Activated T-cell treated with anti-CD3 and anti-CD28 coated beads, Interleukin-2, amount 50 U/mL, for 72 hours (primary cell): ENCODE results near the gene ACADVL. TPM values are rescaled to one million over a fixed set of nuclear protein-coding genes. Genes with fewer than 3 reads are reported as not detected.
"Not testable (repeated sequence)": the region's sequence is repeated elsewhere in the genome, so short reads cannot be mapped to it uniquely, and the experiment has no call there.

ENCODE experiments used
- ATAC-seq, 2 donors: fragments of 150-1000 bp; cut with Tn5 transposase; replicated peaks in 1 of 2; 2 replicates each; pipeline ENCODE4 v1.10.0; 2021; ENCODE audit warnings: moderate library complexity in 2 of 2, mild to moderate bottlenecking in 1 of 2
- DNase-seq, 2 donors: peaks; one replicate each; pipeline ENCODE4 v3.0.0; 2021 to 2022; ENCODE audit warnings: mixed read lengths in 1 of 2
- H3K27ac Mint-ChIP-seq: one replicate; pipeline ENCODE4 v1.8.0; 2022; ENCODE audit warnings: mild to moderate bottlenecking, moderate library complexity, mixed read lengths
- H3K27me3 Mint-ChIP-seq: one replicate; pipeline ENCODE4 v1.8.0; 2022; ENCODE audit warnings: low read depth, mixed read lengths
- H3K36me3 Mint-ChIP-seq, 2 donors: one replicate each; pipeline ENCODE4 v1.8.0; 2022; ENCODE audit warnings: mixed read lengths in 2 of 2, mild to moderate bottlenecking in 1 of 2; ENCODE audit not compliant: insufficient read depth in 2 of 2
- H3K4me1 Mint-ChIP-seq: one replicate; pipeline ENCODE4 v1.8.0; 2022; ENCODE audit warnings: low read depth, mixed read lengths
- H3K4me3 Mint-ChIP-seq, 2 donors: one replicate each; pipeline ENCODE4 v1.8.0; 2022; ENCODE audit warnings: mild to moderate bottlenecking in 2 of 2, mixed read lengths in 2 of 2, moderate library complexity in 2 of 2
- H3K9me3 Mint-ChIP-seq, 2 donors: one replicate each; pipeline ENCODE4 v1.8.0; 2022; ENCODE audit warnings: mixed read lengths in 2 of 2
- total RNA-seq, 2 donors: library from RNA; stranded (reverse); gene quantifications; one replicate each; pipeline ENCODE4 v1.2.3, GENCODE V29; 2022

The ACADVL gene
- 100 to 1,000 TPM; 335 to 386 TPM for total RNA-seq

DNA sequence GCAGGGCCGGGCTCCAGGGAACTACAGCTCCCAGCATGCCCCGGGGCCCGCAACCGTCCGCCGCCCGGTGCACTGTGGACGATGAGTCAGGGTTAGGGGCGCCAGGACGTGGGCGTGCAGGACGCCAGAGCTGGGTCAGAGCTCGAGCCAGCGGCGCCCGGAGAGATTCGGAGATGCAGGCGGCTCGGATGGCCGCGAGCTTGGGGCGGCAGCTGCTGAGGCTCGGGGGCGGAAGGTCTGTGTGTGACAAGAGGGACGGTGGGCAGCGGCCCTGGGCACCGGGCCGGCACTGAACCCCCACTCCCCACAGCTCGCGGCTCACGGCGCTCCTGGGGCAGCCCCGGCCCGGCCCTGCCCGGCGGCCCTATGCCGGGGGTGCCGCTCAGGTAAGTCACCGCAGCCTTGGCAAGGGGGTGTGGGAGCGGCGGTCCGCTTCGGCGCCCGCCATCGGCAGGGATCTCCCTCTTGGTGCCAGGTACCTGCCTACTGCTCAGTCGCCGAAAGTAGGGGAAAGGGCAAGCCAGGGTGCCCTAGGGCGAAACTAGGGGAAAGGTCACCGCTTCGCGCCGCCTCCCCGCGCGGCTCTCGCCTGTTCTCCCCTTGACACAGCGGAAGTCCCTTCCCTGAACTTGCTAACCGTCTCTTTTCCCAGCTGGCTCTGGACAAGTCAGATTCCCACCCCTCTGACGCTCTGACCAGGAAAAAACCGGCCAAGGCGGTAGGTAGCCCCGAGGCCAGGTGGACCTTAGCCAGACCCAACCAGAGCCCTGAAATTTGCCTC, at the start of gene ACADVL, which contains the start of gene DLG4:
Gene ACADVL (plus strand): TSS at position 127 of the 781 bp plus-strand sequence. CDS start 47 bp downstream, at position 174.
Gene DLG4 (minus strand): TSS at position 25 of the 781 bp plus-strand sequence.
- DNase-seq = peak; percentile 90 to 91
- H3K27me3 Mint-ChIP-seq = no peaks in the 10 kb centered on the region
- no peaks in the 10 kb centered on the region for H3K9me3 Mint-ChIP-seq
- peak within 1 kb of the TSS; percentile 89 to 95 for H3K4me3 Mint-ChIP-seq
- ATAC-seq = peak; percentile 83 to 86
- peak within 1 kb of the TSS; percentile 87 for H3K27ac Mint-ChIP-seq
- peaks cover 65% of the 10 kb centered on the region for H3K4me1 Mint-ChIP-seq
- H3K36me3 Mint-ChIP-seq = peaks cover 0 to 2% of the 10 kb centered on the region in 2 donors

DNA sequence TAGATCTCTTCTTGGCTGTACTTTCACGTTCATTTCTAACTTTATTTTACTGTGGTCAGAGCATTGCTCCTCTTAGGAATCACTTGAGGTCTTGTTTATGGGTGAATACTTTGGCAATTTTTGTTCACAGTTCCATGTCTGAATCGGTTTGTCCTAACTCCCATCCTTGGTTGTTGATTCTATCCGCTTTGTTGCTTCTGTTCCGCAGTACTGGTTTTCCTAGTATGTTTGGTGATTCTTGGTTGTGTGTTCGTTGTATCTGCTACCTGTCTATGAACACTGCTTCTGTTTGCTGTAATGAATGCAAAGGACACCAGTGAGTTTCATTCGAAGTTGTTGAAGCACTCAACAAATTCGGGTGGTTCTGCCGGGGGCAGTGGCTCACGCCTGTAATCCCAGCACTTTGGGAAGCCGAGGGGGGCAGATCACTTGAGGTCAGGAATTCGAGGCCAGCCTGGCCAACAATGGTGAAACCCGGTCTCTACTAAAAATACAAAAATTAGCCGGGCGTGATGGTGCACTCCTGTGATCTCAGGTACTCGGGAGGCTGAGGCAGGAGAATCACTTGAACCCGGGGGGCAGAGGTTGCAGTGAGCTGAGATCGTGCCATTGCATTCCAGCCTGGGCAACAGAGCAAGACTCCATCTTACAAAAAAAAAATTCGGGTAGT, 47.1 kb upstream of the ACADVL start:
- H3K36me3 Mint-ChIP-seq, DNase-seq, ATAC-seq, H3K27me3 Mint-ChIP-seq, H3K4me3 Mint-ChIP-seq, H3K9me3 Mint-ChIP-seq, H3K27ac Mint-ChIP-seq, H3K4me1 Mint-ChIP-seq: not testable (repeated sequence)

DNA sequence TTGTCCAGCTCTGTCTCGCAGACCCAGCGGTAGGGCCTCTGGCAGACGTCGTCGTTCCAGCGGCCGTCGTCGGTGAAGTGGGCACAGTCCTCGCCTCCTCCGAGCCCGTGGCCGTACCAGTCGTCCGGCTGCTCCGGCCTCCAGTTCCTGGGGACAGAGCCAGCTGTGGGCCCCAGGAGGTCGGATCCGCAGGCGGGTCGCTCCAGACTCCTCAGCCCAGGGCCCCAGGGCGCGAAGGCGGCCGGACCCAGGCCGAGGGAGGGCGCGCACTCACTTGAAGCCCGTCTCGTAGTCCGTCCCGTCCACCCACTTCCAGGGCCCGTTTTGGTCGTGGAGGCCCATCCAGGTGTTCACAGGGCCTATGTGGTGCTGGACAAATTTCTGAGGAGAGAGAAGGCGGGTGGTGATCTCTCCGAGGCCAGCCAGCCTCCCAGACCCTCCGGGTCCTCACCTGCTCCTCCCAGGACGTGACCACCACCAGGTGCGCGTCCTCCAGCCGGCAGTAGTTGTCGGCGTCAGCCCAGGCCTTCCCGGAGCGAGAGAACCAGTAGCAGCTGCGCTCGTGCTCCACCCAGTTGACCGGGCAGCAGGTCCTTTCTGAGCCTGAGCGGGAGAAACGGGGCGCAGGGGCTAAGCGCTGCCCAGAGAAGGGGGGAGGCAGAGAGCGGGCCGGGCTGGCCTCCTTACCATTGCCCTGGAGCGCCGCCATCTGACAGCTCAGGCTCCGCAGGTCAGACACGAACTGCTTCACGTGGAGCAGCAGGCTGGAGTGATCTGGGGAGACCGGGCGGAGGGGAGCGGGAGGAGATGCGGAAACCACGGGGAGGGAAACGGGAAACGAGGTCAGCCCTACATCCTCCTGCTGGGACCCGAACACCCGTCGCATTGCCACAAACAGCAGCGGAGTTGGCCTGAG, 45.8 kb upstream of the ACADVL start:
- peak; percentile 35 to 62 for DNase-seq
- no peak overlapping the region for H3K4me3 Mint-ChIP-seq
- H3K9me3 Mint-ChIP-seq = peaks cover 0 to 4% of the 10 kb centered on the region in 2 donors
- no peak overlapping the region for H3K27ac Mint-ChIP-seq
- H3K4me1 Mint-ChIP-seq = peaks cover 12% of the 10 kb centered on the region
- H3K36me3 Mint-ChIP-seq = no peaks in the 10 kb centered on the region
- ATAC-seq = peak; percentile 45 to 59
- H3K27me3 Mint-ChIP-seq = peaks cover 11% of the 10 kb centered on the region

DNA sequence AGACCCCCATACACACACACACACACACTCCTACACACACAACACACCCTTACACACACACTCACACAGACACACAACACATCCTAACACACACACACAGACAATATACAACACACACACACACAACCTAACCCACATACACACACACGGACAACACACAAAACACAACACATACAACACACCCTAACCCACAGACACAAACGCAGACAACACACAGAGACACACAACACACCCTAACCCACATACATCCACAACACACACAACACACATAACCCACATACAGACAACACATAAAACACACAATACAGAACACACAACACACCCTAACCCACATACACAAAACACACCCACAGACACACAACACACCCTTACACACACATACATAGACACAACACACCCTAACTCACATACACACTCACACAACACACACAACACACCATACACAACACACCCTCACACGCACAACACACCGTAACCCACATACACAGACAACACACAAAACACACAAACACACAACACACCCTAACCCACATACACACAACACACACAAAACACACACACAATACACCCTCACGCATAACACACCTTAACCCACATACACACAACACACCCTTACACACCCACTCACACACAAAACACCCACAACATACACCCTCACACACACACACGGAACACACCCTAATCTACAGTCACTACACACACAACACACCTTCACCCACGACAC, 45.0 kb upstream of the ACADVL start:
- no peak overlapping the region for H3K4me3 Mint-ChIP-seq
- H3K9me3 Mint-ChIP-seq = no peaks in the 10 kb centered on the region
- peaks cover 11% of the 10 kb centered on the region for H3K27me3 Mint-ChIP-seq
- no peaks in the 10 kb centered on the region for H3K36me3 Mint-ChIP-seq
- ATAC-seq = no peak
- H3K27ac Mint-ChIP-seq = no peak overlapping the region
- no peak for DNase-seq
- H3K4me1 Mint-ChIP-seq = peaks cover 12% of the 10 kb centered on the region

DNA sequence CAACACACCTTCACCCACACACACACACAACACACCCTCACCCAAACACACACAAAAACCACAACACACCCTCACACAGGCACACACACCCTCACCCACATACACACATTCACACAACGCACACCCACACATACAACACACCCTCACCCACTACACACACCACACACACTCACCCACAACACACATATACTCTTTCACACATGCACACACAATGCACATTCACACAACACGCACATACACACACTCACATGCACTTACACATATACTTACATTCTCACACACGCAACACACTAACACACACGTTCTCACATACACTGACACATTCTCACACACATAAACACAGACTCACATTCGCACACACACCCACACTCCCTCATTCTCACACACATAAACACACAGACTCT, 44.4 kb upstream of the ACADVL start:
- H3K27me3 Mint-ChIP-seq = peaks cover 11% of the 10 kb centered on the region

DNA sequence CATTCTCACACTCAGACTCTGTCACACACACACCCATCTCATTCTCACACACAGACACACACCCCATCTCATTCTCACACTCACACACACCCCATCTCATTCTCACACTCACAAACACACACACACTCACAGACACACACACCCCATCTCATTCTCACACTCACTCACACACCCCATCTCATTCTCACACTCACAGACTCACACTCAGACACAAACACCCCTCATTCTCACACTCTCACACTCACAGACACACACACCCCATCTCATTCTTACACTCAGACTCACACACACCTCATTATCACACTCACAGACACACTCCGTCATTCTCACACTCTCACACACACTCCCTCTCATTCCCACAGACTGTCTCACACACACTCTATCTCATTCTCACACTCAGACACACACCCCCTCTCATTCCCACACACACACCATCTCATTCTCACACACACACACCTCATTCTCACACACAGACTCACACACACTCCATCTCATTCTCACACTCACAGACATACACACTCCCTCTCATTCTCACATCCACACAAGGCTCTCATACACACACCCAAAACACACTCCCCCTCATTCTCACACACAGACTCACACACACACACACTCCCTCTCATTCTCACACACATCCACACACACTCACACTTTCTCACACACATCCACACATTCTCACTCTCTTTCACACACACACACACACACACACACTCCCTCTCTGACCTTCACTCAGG, 43.5 kb upstream of the ACADVL start:
- no peaks in the 10 kb centered on the region for H3K36me3 Mint-ChIP-seq
- no peak overlapping the region for H3K4me3 Mint-ChIP-seq
- no peak overlapping the region for H3K27ac Mint-ChIP-seq
- ATAC-seq = no peak
- peaks cover 11% of the 10 kb centered on the region for H3K27me3 Mint-ChIP-seq
- no peak for DNase-seq
- peaks cover 12% of the 10 kb centered on the region for H3K4me1 Mint-ChIP-seq
- no peaks in the 10 kb centered on the region for H3K9me3 Mint-ChIP-seq

More for the DNA sequence above, 44.4 kb upstream of the ACADVL start:
- ATAC-seq = no peak
- no peak overlapping the region for H3K4me3 Mint-ChIP-seq
- peaks cover 12% of the 10 kb centered on the region for H3K4me1 Mint-ChIP-seq
- no peak overlapping the region for H3K27ac Mint-ChIP-seq
- H3K9me3 Mint-ChIP-seq = no peaks in the 10 kb centered on the region
- H3K36me3 Mint-ChIP-seq = no peaks in the 10 kb centered on the region
- DNase-seq = no peak

DNA sequence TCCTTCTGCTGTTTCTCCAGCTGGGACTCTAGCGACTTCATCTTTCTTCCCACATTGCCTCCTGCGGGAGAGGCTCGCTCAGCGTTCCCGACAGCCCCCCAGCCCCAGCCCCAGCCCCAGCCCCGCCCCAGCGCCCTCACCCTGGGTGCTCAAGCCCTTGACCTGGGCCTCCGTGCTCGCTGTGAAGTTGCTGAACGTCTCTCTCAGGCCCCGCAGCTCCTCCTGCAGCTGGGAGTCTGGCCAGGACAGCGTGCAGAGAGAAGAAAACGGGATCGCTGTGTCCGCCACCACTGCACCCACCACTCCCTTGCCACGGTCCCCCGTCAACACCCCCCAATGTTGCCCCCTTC, 42.9 kb upstream of the ACADVL start:
- Mint-ChIP-seq H3K36me3 (no peaks in the 10 kb centered on the region), H3K9me3 (no peaks in the 10 kb centered on the region), H3K4me1 (peaks cover 12% of the 10 kb centered on the region), H3K27me3 (peaks cover 11% of the 10 kb centered on the region), H3K4me3 (no peak overlapping the region), H3K27ac (no peak overlapping the region)
- ATAC-seq (no peak), DNase-seq (no peak)

DNA sequence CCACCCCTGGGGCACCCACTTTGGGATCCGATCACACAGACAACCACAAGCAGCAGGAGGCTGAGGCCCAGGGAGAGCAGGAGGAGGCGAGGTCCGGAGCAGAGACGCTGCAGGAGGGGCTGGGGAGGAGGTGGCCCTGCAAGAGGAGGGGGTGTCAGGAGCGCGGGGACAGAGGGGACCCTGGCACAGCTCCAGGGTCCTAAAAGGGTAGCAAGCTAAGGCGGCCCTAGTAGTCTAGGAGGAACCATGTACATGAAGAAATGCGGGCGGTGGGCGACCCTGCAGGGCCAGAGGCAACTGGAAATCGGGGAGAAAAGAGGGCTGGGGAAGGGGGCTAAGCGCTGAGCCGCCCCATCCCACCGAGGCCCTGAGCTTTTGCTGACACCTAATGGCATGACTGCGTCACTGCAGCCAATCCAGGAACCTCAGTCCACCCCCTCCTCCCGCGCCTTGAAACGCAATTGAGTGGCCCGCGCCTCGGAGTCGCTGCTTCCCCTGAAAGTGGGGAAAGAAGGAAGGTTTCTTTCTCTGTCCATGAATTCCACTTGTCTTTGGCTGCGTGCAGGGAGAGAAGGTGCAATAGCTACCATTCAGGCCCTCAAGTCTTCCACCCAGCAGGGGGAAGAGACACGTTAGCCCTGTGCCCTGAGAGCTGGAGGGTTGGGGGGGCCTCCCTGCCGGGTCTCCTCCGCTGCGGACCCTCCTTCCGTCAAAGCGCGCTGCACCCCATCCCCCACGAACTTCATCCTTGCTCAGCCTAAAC, 42.4 kb upstream of the ACADVL start:
- H3K36me3 Mint-ChIP-seq = no peaks in the 10 kb centered on the region
- H3K4me1 Mint-ChIP-seq = peaks cover 12% of the 10 kb centered on the region
- H3K27me3 Mint-ChIP-seq = peaks cover 11% of the 10 kb centered on the region
- peak; percentile 76 for DNase-seq
- H3K9me3 Mint-ChIP-seq = no peaks in the 10 kb centered on the region
- ATAC-seq = peak; percentile 88 to 89
- no peak overlapping the region for H3K27ac Mint-ChIP-seq
- peak overlapping the region; percentile 77 to 82 for H3K4me3 Mint-ChIP-seq

DNA sequence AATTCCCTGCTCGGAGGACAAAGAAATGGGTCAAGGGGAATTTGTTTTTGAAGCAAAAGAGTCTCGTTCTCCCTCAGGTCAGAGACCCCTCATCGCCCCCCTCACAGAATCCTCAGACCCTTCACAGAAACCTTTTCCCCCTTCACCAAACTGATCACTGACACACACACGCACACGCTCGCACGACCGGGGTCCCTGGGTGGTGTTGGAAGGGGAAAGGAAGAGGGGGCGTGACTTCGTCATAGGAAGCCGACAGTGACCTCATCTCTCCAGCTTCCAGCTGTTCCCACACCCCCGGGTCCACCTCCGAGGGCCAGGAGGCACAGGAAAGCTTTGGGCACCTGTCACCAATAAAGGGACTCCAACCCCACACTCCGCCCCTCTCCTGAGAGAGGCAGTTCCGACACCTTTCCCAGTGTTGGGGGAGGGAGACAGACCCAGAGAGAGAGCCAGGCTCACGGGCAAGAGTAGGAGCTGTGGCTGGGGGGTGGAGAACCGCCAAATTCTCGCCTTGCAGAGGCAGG, 41.7 kb upstream of the ACADVL start:
- peak in 1 of 2 donors; percentile 11 for DNase-seq
- Mint-ChIP-seq H3K27ac (no peak overlapping the region), H3K4me1 (peaks cover 12% of the 10 kb centered on the region)

DNA sequence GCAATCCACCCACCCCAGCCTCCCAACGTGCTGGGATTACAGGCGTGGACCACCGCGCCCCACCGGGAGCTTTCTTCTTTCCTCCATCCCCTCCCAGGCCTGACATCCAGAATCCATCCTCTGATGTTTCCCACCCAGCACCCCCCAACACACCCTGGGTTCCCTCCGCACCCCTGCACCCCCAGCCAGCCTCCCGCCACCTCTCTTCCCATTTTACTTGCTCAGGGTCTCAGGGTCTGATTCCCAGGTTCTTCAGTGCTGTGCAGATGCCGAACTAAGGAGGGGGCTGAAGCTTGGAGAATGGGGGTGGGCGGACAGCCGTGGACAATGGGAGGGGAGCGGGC, 40.8 kb upstream of the ACADVL start:
- Mint-ChIP-seq H3K27me3 (peaks cover 11% of the 10 kb centered on the region), H3K9me3 (no peaks in the 10 kb centered on the region), H3K4me3 (no peak overlapping the region), H3K27ac (no peak overlapping the region), H3K4me1 (peaks cover 12% of the 10 kb centered on the region), H3K36me3 (no peaks in the 10 kb centered on the region)
- ATAC-seq (no peak), DNase-seq (no peak)

More for the DNA sequence above, 41.7 kb upstream of the ACADVL start:
- peaks cover 11% of the 10 kb centered on the region for H3K27me3 Mint-ChIP-seq
- peak overlapping the region; percentile 77 to 82 for H3K4me3 Mint-ChIP-seq
- no peaks in the 10 kb centered on the region for H3K9me3 Mint-ChIP-seq
- H3K36me3 Mint-ChIP-seq = no peaks in the 10 kb centered on the region
- peak in 1 of 2 donors; percentile 34 for ATAC-seq
